ENCODE results near the gene GPR15LG. TPM values are rescaled to one million over a fixed set of nuclear protein-coding genes. Genes with fewer than 3 reads are reported as not detected.
"Not testable (repeated sequence)": the region's sequence is repeated elsewhere in the genome, so short reads cannot be mapped to it uniquely, and the experiment has no call there.

The GPR15LG gene
- total RNA-seq, 4 donors from 2014 or later: 2.0 to 19.3 (median 8.6) TPM

DNA sequence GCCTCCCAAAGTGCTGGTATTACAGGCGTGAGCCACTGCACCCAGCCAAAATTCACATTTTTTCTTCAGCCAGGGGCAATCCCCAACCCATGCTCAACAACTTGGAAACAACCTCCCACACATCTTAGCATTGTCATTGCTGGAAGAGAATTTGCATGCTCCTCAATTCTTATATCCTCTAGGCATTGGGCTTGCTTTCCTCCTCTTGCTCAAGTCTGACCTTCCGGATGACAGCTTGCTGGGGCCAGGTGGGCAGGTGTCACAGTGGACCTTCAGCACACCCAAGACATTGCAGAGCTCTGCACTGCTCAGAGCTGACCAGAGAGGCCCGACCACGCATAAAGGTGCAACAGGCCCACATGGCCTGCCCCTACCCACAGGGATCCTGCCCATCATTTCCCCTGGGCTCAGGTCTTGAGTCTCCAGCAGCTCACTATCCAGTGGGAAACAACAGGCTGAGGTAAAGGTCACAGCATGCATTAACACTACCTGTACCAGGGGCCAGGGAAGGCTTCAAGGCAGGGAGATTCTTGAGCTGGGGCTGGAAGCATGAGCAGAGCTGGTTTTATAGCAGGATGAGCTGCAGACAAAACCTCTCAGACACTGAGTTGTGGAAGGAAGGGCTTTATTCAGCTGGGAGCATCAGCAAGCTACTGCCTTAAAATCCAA, 6.8 kb upstream of the GPR15LG start:
- Histone ChIP-seq H3K4me3 (no peak overlapping the region), H3K36me3 (no peaks in the 10 kb centered on the region), H3K27me3 (no peaks in the 10 kb centered on the region), H3K4me1 (peaks cover 6% of the 10 kb centered on the region), H3K27ac (no peak overlapping the region), H3K9me3 (no peaks in the 10 kb centered on the region)
- TF ChIP-seq POLR2AphosphoS5 (IDR thresholded peaks at IDR 0.05) (no peak), POLR2A (IDR thresholded peaks at IDR 0.05) (no peak), EP300 (IDR thresholded peaks at IDR 0.05) (no peak)
- TF ChIP-seq, protein P1, sequence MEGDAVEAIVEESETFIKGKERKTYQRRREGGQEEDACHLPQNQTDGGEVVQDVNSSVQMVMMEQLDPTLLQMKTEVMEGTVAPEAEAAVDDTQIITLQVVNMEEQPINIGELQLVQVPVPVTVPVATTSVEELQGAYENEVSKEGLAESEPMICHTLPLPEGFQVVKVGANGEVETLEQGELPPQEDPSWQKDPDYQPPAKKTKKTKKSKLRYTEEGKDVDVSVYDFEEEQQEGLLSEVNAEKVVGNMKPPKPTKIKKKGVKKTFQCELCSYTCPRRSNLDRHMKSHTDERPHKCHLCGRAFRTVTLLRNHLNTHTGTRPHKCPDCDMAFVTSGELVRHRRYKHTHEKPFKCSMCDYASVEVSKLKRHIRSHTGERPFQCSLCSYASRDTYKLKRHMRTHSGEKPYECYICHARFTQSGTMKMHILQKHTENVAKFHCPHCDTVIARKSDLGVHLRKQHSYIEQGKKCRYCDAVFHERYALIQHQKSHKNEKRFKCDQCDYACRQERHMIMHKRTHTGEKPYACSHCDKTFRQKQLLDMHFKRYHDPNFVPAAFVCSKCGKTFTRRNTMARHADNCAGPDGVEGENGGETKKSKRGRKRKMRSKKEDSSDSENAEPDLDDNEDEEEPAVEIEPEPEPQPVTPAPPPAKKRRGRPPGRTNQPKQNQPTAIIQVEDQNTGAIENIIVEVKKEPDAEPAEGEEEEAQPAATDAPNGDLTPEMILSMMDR (IDR thresholded peaks at IDR 0.05): no peak
- no peak for DNase-seq (ENCODE audit: low spot score in 2 of 2)
- WGBS: 91% methylated on average over 4 of the region's 4 CpGs

DNA sequence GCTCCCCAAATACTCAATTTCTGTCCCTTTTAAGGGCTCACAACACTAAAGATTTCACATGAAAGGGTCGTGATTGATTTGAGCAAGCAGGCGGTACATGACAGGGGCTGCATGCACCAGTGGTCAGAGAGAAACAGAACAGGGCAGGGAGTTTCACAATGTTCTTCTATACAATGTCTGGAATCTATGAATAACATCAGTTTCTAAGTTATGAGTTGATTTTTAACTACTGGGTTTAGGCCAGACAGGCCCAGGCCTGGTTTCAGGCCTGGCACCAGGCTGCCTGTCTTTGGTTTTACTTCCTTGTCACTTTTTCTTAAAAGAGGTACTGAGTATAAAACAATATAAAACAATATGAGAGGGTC, 6.3 kb upstream of the GPR15LG start:
- H3K36me3 ChIP-seq; H3K4me3 ChIP-seq; H3K4me1 ChIP-seq; DNase-seq (ENCODE audit: low spot score in 2 of 2); H3K9me3 ChIP-seq; H3K27me3 ChIP-seq; H3K27ac ChIP-seq: not testable (repeated sequence)
- WGBS: 91% methylated on average over 2 of the region's 2 CpGs

DNA sequence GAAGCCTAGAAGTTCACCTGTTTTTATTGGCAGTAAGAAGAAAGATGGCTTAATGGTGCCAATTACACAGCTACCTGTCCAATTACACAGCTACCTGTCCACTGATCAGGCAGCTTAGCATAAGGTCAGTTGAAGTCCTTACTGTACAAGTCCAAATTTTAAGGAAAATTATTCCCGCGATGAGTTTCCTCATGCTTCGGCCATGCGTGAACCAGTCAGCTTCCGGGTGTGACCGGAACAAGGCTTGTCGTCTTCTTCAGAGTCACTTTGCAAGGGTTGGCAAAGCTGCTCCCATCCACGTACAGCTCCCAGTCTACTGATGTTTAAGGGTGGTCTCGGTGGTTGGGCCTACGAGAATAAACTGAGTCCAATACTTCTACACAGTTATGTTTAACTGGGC, 5.2 kb upstream of the GPR15LG start:
- H3K4me3 ChIP-seq; H3K36me3 ChIP-seq; H3K27ac ChIP-seq; H3K4me1 ChIP-seq; H3K9me3 ChIP-seq; DNase-seq (ENCODE audit: low spot score in 2 of 2); H3K27me3 ChIP-seq: not testable (repeated sequence)
- 96% methylated on average over 10 of the region's 10 CpGs for WGBS

DNA sequence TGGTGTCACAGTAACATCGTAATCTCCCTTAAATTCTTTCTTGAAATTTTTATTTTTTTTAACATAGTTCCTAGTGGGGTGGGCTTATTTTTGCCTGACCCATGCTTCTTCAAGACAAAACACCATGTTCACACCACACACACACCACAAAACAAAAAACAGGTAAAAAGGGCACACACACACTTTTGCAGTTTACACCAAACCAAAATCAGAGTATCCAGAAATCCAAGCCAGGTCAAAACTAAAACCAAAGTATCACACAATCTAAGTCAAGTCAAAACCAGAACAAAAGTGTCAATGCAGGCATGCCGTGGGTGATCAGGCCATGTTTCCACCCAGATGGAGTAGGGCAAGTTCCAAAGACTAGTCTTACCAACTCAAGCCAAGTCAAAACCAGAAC, 2.4 kb upstream of the GPR15LG start:
- H3K27ac ChIP-seq; H3K36me3 ChIP-seq; H3K4me3 ChIP-seq; H3K9me3 ChIP-seq; H3K27me3 ChIP-seq; H3K4me1 ChIP-seq; DNase-seq (ENCODE audit: low spot score in 2 of 2): not testable (repeated sequence)
- 70% methylated on average over 2 of the region's 2 CpGs for WGBS

DNA sequence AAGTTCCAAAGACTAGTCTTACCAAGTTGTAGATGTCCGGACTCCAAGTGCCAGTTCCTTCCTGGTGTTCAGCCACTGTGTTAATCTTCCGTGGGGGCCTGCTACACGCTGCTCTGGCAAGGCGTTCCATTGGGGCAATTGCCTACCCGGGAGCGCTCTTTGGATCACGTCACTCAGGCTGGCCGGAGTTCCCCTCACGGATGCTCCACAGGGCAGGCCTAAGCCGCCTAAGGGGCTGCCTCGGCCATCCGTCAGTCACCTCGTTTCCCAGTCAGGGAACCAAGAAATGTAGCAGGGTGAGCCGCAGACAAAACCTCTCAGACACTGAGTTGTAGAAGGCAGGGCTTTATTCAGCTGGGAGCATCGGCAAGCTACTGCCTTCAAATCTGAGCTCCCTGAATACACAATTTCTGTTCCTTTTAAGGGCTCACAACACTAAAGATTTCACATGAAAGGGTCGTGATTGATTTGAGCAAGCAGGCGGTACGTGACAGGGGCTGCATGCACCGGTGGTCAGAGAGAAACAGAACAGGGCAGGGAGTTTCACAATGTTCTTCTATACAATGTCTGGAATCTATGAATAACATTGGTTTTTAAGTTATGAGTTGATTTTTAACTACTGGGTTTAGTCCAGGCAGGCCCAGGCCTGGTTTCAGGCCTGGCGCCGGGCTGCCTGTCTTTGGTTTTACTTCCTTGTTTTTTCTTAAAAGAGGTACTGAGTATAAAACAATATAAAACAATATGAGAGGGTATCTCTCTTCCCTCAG, 1.7 kb upstream of the GPR15LG start:
- H3K27ac ChIP-seq; H3K9me3 ChIP-seq; H3K4me1 ChIP-seq; H3K4me3 ChIP-seq; H3K36me3 ChIP-seq; H3K27me3 ChIP-seq; DNase-seq (ENCODE audit: low spot score in 2 of 2): not testable (repeated sequence)
- 67% methylated on average over 21 of the region's 21 CpGs for whole genome bisulfite sequencing

DNA sequence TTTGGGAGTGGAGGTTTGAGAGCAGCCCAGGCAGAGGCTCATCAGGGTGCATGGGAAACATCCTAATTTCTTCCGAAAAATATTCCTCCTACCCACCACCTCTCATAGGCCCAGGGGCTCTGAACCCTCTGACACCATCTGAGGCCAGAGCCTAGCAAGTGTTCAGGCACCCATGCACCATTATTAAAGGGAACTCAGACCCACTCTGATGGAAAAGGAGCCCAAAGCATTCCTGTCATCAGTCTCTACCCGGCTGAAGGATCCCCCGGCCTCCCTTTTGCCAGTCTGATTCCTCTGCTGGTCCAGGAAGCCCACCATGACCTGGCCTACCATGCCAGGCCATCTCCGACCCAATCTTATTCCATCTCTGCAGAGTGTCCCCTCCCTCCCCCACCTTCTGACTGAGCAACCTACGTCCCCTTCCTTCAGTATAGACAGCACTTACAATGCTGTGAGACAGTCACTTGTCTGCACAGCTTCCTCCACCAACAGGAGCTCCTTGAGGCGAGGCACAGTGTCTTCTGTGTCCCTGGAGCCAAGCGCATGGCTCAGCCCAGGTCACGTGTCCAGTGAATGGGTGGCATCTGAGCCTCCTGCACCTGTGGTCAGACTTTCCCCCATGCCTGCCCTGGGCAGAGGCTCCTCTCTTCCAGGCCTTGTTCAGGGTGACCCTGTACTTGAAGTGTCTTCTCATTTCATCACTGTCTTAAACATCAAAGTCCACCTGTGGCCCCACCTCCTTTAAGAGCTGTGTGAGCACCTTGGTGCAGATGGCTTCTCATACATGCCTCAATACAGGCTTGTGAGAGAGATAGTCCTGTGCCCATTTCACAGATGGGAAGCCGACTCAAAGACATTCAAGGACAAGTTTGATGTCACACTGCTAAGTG, 889 bp upstream of the GPR15LG start:
- Histone ChIP-seq H3K36me3 (no peaks in the 10 kb centered on the region), H3K9me3 (no peaks in the 10 kb centered on the region), H3K27me3 (no peaks in the 10 kb centered on the region), H3K4me3 (no peak overlapping the region), H3K4me1 (peaks cover 16% of the 10 kb centered on the region), H3K27ac (no peak overlapping the region)
- TF ChIP-seq POLR2A (IDR thresholded peaks at IDR 0.05): no peak
- TF ChIP-seq, protein P1 (IDR thresholded peaks at IDR 0.05): no peak
- no peak for TF ChIP-seq POLR2AphosphoS5 (IDR thresholded peaks at IDR 0.05)
- TF ChIP-seq EP300 (IDR thresholded peaks at IDR 0.05): no peak
- peak in 1 of 2 donors; percentile 15 for DNase-seq (ENCODE audit: low spot score in 2 of 2)
- WGBS: 88% methylated on average over 9 of the region's 9 CpGs

DNA sequence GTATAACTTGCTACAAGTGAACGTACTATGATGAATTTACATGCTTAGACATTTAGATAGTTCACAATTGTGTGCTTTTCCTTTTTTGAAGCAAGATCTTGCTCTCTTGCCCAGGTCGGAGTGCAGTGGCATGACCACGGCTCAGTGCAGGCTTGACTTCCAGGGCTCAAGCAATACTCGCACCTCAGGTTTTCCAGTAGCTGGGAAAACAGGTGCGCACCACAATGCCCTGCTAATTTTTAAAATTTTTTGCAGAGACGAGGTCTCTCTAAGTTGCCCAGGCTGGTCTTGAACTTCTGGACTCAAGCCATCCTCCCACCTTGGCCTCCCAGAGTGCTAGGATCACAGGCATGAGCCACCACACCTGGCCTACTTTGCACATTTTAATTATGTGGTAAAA, 1.8 kb downstream of the GPR15LG start:
- Histone ChIP-seq H3K27ac (no peak overlapping the region), H3K9me3 (no peaks in the 10 kb centered on the region), H3K4me1 (peaks cover 30% of the 10 kb centered on the region), H3K4me3 (no peak overlapping the region), H3K36me3 (no peaks in the 10 kb centered on the region), H3K27me3 (no peaks in the 10 kb centered on the region)
- 86% methylated on average over 6 of the region's 6 CpGs for WGBS
- DNase-seq (ENCODE audit: low spot score in 2 of 2): peak in 1 of 2 donors; percentile 55
- TF ChIP-seq POLR2AphosphoS5 (IDR thresholded peaks at IDR 0.05) (no peak), EP300 (IDR thresholded peaks at IDR 0.05) (no peak), POLR2A (IDR thresholded peaks at IDR 0.05) (no peak)
- TF ChIP-seq, protein P1 (IDR thresholded peaks at IDR 0.05): no peak

All from suprapubic skin (tissue), 4 donors.